OCI-LY7 (cell line): ENCODE data around the gene TMEM9B. TPM values are rescaled to one million over a fixed set of nuclear protein-coding genes. Genes with fewer than 3 reads are reported as not detected.

Experiments used
- BruUV-seq: library from RNA; stranded (reverse); fragments of 400-500 nt; replicated peaks from 2 replicates; lab custom pipeline; 2021; lab: Mats Ljungman, UMichigan
- CTCF ChIA-PET: fragments of 300-600 bp; sonication (Branson Sonifier 250); formaldehyde crosslinking; loops from one replicate; lab custom pipeline; 2022; ENCODE audit warnings: antibody characterized with exemption; ENCODE audit not compliant: unreplicated experiment; lab: Charles Lee
- POLR2A ChIA-PET: fragments of 300-600 bp; sonication (Branson Sonifier 250); formaldehyde crosslinking; loops from one replicate; lab custom pipeline; 2022; ENCODE audit warnings: antibody characterized with exemption; lab: Charles Lee
- DNase-seq: peaks from one replicate; pipeline ENCODE4 v3.0.0-alpha.2; 2015; ENCODE audit warnings: low spot score
- H2AFZ ChIP-seq: fragments of 200-600 bp; sonication (generic), shearing (Covaris generic); 2 replicates; pipeline ENCODE4 v1.6.1; 2014; ENCODE audit warnings: mild to moderate bottlenecking, antibody characterized with exemption, low read length, moderate library complexity
- H3K27ac ChIP-seq: fragments of 200-600 bp; sonication (generic); 2 replicates; pipeline ENCODE4 v1.5.1; 2014; ENCODE audit warnings: mixed run types, low read depth, mild to moderate bottlenecking, moderate library complexity, low read length, inconsistent platforms; ENCODE audit not compliant: poor library complexity, severe bottlenecking
- H3K36me3 ChIP-seq: fragments of 200-600 bp; sonication (generic); 2 replicates; pipeline ENCODE4 v1.6.1; 2014; ENCODE audit warnings: mild to moderate bottlenecking, antibody characterized with exemption, low read length, moderate library complexity, mixed read lengths; ENCODE audit not compliant: insufficient read depth
- H3K4me1 ChIP-seq: fragments of 200-600 bp; sonication (generic); 2 replicates; pipeline ENCODE4 v1.5.1; 2014; ENCODE audit warnings: mild to moderate bottlenecking, low read length; ENCODE audit not compliant: insufficient read depth, poor library complexity, severe bottlenecking
- H3K4me2 ChIP-seq: fragments of 200-600 bp; sonication (generic); 2 replicates; pipeline ENCODE4 v1.6.1; 2014; ENCODE audit warnings: mild to moderate bottlenecking, low read length
- H3K4me3 ChIP-seq: fragments of 200-600 bp; sonication (generic); 2 replicates; pipeline ENCODE4 v1.5.1; 2014; ENCODE audit warnings: mild to moderate bottlenecking, low read depth, low read length; ENCODE audit not compliant: poor library complexity, severe bottlenecking
- H3K79me2 ChIP-seq: fragments of 200-600 bp; sonication (generic); 2 replicates; pipeline ENCODE4 v1.6.1; 2016; ENCODE audit warnings: low read depth, mild to moderate bottlenecking, low read length, moderate library complexity, mixed read lengths; ENCODE audit not compliant: insufficient read depth
- H3K9me2 ChIP-seq: fragments of 200-600 bp; sonication (generic); 2 replicates; pipeline ENCODE4 v1.6.1; 2016; ENCODE audit warnings: mild to moderate bottlenecking, low read length, mixed read lengths; ENCODE audit not compliant: insufficient read depth
- H3K9me3 ChIP-seq: fragments of 200-600 bp; sonication (generic); 2 replicates; pipeline ENCODE4 v1.6.1; 2014; ENCODE audit warnings: mild to moderate bottlenecking, mixed run types, low read length, mixed read lengths
- H4K20me1 ChIP-seq: fragments of 200-600 bp; sonication (generic); 2 replicates; pipeline ENCODE4 v1.6.1; 2014; ENCODE audit warnings: mild to moderate bottlenecking, antibody characterized with exemption, low read length, moderate library complexity, mixed read lengths; ENCODE audit not compliant: insufficient read depth
- CTCF ChIP-seq: fragments of 200-600 bp; sonication (generic); conservative IDR thresholded peaks from 2 replicates; pipeline ENCODE4 v1.5.1; 2014; ENCODE audit warnings: mild to moderate bottlenecking, antibody characterized with exemption, low read length, moderate library complexity, mixed read lengths
- EZH2phosphoT487 ChIP-seq: fragments of 200-600 bp; sonication (generic); IDR thresholded peaks from 2 replicates; pipeline ENCODE4 v1.6.1; 2018; ENCODE audit warnings: low read depth, borderline replicate concordance, mild to moderate bottlenecking, mixed run types, antibody characterized with exemption, low read length, moderate library complexity, mixed read lengths
- intact Hi-C: fragments of 100-400 bp; cut with micrococcal nuclease; formaldehyde crosslinking; loops from one replicate; pipeline ENCODE4 v1.10.0; 2022; ENCODE audit not compliant: unreplicated experiment
- total RNA-seq, 2 experiments: library from RNA; depleted of rRNA in 1 of 2; stranded (reverse); fragments of >200 nt in 1 of 2; shearing (Covaris generic) in 1 of 2; gene quantifications; 2 replicates each; pipeline ENCODE4 v1.2.3, GENCODE V29; 2014 to 2022

The TMEM9B gene
- total RNA-seq, 2 experiments from 2014 or later: 13.0 to 13.4 TPM

DNA sequence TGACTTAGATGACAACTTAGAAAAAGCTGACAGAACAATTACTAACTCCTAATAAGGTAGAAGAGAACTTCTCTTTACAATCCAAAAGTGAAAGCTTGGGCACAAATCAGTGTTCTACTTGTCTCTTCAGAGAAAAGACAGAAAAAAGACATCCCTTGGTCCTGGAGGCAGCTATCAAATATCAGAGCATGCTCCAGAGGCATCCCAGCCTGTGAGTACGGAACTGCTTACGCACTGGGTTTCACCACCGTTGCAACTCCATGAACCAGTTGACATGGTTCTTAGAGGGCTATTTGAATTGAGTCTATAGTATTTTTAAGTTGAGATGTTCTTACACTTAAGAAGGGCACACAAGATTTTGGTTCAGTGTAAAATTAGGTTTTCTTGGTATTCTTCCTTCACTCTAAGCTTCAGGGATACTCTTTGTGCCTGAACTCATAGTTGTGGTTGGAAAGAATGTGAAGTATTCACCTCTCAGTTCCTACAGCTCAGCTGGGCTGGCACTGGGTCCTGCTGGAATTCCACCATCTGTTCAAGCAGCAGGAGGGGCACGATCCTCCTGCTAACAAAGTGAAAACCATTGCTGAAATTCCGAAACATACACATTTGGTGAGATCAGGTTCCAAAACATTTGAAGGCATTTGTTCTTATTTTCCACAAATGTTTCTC is 47.0 kb downstream of the TMEM9B start:
- DNase-seq: no peak
- H3K36me3 ChIP-seq: peaks cover 61% of the 10 kb centered on the region
- H3K4me1 ChIP-seq: peaks cover 21% of the 10 kb centered on the region
- peaks cover 2% of the 10 kb centered on the region; the same call in 1 of the 2 replicates for H3K79me2 ChIP-seq
- H3K9me3 ChIP-seq: no peaks in the 10 kb centered on the region
- no peak overlapping the region for H2AFZ ChIP-seq
- TF ChIP-seq CTCF: no peak
- no peak for TF ChIP-seq EZH2phosphoT487
- no peak overlapping the region for H3K27ac ChIP-seq
- intact Hi-C loops: loop anchor here (10.0 kb wide), 1 partner anchor 838 kb away; no protein-coding TSS in a partner anchor
- POLR2A ChIA-PET: no interaction called here
- H3K4me3 ChIP-seq: no peak overlapping the region
- H3K4me2 ChIP-seq: no peak overlapping the region
- BruUV-seq: no TSS peak
- H4K20me1 ChIP-seq: no peaks in the 10 kb centered on the region
- no peaks in the 10 kb centered on the region for H3K9me2 ChIP-seq
- CTCF ChIA-PET: no interaction called here

DNA sequence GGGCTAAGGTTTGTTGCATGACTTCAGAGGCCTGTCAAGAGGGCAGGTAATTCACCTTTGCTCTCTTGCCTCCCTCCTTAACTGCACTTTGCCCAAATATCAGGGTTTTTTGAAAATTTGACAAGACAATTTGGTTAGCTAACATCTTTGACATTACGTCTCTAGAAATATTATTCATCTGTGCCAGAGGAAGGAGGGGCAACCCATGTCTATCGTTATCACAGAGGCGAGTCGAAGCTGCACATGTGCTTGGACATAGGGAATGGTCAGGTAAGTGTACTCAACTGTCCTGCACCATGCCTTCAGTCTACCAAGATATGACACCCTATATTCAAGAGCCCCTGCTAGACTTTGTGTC is 49.6 kb downstream of the TMEM9B start:
- no TSS peak for BruUV-seq
- DNase-seq: no peak
- Histone ChIP-seq H3K4me1 (peaks cover 23% of the 10 kb centered on the region), H3K79me2 (peaks cover 5% of the 10 kb centered on the region; the same call in 1 of the 2 replicates), H3K36me3 (peaks cover 40% of the 10 kb centered on the region), H3K9me2 (no peaks in the 10 kb centered on the region), H3K9me3 (no peaks in the 10 kb centered on the region), H3K4me3 (peak overlapping the region; percentile 57), H3K4me2 (peak overlapping the region; percentile 76), H4K20me1 (no peaks in the 10 kb centered on the region), H3K27ac (no peak overlapping the region), H2AFZ (peak overlapping the region; percentile 90; the same call in 1 of the 2 replicates)
- POLR2A ChIA-PET: interaction anchor here (0.6 to 1.0 kb wide), 3 partner anchors 45 to 310 kb away, joined by 3 to 4 read pairs (median 4); no protein-coding TSS in a partner anchor
- intact Hi-C loops: loop anchor here (1.0 to 10.0 kb wide), 6 partner anchors 45 to 840 kb away; partner anchors contain the start of gene ZNF143
- TF ChIP-seq EZH2phosphoT487: no peak
- peak; percentile 63; the same call in 1 of the 2 replicates for TF ChIP-seq CTCF
- CTCF ChIA-PET: interaction anchor here (2.1 kb wide), 1 partner anchor 45 kb away, joined by 8 read pairs; no protein-coding TSS in a partner anchor
